HG02759 (cell line): ENCODE results near the gene ZNF275.
A peak's percentile ranks its signal among the peaks of the same experiment; 100 is the strongest.
"Not testable (repeated sequence)": the region's sequence is repeated elsewhere in the genome, so short reads cannot be mapped to it uniquely, and the experiment has no call there.

Experiments
- ATAC-seq: cut with Tn5 transposase; IDR thresholded peaks from one replicate; pipeline ENCODE4 v1.9.1; 2021; ENCODE audit warnings: mild to moderate bottlenecking, moderate library complexity; ENCODE audit not compliant: unreplicated experiment

Gene ZNF275

DNA sequence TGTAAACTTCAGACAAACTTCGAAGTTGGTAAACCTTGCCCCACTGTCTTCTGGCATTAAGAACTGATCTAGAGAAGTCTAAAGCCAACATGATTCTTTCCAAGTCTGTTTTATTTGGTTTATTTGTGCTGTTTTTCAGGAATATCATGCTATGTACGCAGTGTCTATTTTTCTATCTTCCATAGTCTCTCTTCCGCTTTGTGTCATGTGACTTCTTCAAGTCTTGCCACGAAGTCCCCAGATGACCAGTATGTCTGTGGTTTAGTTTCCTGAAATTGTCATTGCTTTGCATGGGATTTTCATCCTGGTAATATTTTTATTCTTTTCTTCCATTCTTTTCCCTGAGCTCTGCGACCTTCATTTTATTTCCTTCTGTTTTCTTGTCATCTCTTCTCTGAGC lies 52.1 kb downstream of the ZNF275 start:
- no peak for ATAC-seq

DNA sequence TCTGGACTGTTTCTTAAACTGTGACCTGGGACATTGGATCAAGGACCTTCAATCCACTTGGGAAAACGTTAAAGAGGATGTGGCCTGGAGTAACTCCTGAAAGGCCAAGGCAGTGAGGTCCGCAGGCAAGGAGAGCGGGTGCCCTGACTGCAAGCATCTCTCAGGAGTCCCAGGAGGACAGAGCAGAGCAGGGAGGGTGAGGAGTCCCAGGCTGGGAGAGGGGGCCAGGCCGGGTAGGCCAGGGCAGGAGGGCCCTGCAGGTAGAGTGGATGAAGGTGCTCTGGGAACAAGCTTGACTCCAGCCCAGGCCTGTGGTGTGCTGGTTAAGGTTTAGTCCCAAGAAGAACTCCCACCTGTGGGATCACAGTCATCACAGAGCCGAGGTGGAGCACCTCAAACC lies 53.4 kb downstream of the ZNF275 start:
- no peak for ATAC-seq

- no peak for ATAC-seq
Measured at GRCh38 chrX:153387987-153388721, 54.2 kb downstream of the ZNF275 start.

GRCh38 chrX:153388722-153389459 lies 54.9 kb downstream of the ZNF275 start:
- ATAC-seq: no peak

GRCh38 chrX:153389460-153389768 lies 55.5 kb downstream of the ZNF275 start:
- not testable (repeated sequence) for ATAC-seq

GRCh38 chrX:153392642-153393321 lies 58.8 kb downstream of the ZNF275 start:
- no peak for ATAC-seq

DNA sequence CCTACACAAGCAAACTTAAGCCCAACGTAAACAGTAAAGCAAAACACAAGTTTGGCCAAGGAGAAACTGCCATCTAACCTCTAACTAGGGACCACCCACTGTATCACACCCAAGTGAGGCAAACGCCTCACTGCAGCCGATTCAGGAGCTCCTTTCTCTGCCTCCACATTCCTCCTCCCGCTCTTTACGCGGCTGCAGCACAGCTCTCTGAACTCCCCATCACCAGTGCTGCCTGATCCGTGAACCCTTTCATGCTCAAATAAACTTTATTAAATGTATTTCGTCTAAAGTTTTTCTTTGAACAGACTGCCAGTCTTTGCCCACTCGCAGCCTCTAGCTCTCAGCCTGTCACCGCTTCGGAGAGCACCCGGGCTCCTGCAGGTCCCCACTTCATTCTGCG lies 60.7 kb downstream of the ZNF275 start:
- ATAC-seq: no peak

DNA sequence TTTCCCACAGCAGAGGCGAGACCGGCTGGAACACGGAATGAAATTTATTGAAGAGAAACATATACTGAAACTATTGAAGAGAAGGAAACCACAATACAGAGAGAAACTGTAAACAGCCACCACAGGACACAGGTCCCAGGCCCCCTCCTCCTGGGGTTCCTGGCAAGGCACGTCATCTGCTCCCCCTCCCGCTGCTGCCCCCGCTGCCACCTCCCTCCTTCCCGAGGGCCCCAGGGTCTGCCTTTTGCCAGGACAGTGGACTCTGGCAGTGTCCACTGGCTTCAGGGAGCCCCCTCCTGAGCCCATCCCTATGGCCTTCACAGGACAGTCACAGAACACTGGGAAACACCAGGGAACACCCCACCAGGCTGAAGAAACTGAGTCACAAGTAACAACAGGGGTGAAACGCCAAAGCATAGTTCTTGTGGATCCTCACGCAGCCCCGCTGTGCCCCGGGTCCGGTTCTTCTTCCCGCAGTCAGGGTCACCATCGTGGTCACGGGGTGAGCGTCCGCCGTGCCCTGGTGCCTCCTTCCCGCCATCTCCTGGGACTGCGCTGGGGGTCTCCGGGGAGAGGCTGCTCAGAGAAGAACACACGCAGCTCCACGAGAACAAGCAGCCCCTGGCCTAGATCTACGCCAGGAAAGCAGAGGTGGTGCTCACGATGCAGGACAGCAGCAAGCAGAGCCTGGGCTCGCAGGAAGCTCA lies 61.8 kb downstream of the ZNF275 start:
- no peak for ATAC-seq

- ATAC-seq: no peak
Measured at GRCh38 chrX:153396320-153397195, 62.6 kb downstream of the ZNF275 start.

- no peak for ATAC-seq
Measured at GRCh38 chrX:153397256-153397960, 63.5 kb downstream of the ZNF275 start.

DNA sequence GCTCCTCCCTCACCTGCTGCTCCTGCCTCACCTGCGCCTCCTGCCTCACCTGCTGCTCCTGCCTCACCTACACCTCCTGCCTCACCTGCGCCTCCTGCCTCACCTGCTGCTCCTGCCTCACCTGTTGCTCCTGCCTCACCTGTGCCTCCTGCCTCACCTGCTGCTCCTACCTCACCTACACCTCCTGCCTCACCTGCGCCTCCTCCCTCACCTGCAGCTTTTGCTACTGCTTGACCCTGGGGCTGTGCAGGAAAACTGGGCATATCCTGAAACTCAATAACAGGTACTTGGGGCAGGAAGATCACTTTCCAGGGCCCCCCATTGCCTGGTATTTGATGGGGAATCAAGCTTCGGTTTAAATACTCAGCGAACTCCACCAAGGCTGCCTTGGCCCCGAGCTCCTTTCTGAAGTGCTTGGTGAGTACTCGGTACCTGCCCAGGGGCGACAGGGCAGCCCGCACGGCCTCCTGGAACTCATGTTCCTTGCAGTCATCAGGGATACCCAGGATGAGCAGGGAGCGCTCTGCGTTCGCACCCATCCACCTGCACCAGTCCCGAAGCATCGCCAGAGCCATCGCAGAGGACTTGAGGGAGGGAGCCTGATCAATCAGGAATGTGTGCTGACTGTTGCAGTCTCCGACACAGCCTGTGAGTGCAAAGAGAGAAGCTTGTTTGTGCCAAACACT lies 64.5 kb downstream of the ZNF275 start:
- no peak for ATAC-seq

DNA sequence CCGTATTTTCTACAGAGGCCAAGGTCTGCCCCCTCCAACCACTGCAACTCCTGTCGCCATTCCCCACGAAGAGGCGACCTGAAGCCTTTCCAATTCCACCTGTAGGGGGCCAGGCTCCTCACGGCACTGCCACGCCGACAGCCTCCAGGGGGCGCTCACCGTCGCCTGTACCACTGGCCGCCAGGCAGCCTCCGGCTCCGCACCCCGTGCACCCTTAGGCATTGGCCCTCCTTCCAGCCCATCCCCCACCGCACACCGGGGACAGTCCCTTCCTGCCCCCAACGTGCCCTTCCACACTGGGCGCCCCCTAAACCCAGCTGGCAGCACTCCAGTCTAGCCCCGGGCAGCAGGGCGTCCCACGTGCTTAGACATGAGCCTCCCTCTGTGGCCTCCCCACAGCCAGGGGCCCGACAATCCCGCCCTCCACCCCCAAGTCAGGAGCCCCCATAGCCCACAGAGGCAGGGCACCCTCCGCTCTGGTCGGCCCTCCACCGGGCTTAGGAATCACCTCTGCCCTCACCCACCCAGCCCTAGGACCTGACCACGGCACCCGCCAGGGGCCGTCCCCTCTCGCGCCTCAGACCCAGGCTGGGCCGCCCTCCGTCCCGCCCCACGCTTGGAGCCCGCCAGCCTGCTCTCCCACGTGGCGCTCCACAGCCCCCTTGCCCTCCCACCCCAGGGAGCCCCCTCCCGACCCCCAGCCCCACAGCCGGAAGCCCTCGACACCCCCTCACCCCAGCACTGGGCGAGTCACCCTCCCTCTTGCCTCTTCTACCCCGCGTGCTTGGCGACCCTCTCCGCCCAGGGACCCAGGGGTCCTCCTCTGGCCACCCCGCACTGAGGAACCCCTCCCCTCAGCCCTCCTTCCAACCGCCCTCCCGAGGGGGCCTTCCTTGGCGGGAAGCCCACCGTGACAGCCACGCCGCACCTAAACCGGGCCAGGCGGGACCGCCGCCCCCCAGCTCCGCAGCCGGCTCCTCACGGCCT lies 66.5 kb downstream of the ZNF275 start:
- peak; percentile 63 for ATAC-seq

- ATAC-seq: no peak
Measured at GRCh38 chrX:153401133-153401764, 67.3 kb downstream of the ZNF275 start, which contains the start of gene PNMA6E. TSS of gene PNMA6E (minus strand) at chrX:153401350. CDS start at chrX:153398849, 2,501 bp downstream.
